Measurements from ENCODE around the gene PLA2G15.
A peak's percentile ranks its signal among the peaks of the same experiment; 100 is the strongest.

Gene PLA2G15

DNA sequence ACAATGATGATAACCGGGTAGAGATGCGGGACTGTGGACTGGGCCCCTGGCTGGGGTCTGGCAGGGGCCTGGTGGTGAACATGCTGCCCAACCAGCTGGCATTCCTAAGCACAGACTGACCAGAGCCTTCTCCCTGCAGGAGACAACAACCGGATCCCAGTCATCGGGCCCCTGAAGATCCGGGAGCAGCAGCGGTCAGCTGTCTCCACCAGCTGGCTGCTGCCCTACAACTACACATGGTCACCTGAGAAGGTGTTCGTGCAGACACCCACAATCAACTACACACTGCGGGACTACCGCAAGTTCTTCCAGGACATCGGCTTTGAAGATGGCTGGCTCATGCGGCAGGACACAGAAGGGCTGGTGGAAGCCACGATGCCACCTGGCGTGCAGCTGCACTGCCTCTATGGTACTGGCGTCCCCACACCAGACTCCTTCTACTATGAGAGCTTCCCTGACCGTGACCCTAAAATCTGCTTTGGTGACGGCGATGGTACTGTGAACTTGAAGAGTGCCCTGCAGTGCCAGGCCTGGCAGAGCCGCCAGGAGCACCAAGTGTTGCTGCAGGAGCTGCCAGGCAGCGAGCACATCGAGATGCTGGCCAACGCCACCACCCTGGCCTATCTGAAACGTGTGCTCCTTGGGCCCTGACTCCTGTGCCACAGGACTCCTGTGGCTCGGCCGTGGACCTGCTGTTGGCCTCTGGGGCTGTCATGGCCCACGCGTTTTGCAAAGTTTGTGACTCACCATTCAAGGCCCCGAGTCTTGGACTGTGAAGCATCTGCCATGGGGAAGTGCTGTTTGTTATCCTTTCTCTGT is 14.0 kb downstream of the PLA2G15 start:
- no peak overlapping the region for H3K4me3 ChIP-seq (replicated peaks; ENCODE audit: insufficient read depth, low read length)
- no peaks in the 10 kb centered on the region for H3K27me3 ChIP-seq (ENCODE audit: insufficient read depth, poor library complexity, severe bottlenecking)
- H3K27ac ChIP-seq (replicated peaks): peak overlapping the region; percentile 87
- peak in 1 of 2 experiments; percentile 36 for DNase-seq (ENCODE audit: low read depth in 1 of 2, low spot score in 1 of 2)
- no peak for TF ChIP-seq SPI1 (IDR thresholded peaks at IDR 0.05; ENCODE audit: borderline replicate concordance, low read depth)
- TF ChIP-seq, protein P1, sequence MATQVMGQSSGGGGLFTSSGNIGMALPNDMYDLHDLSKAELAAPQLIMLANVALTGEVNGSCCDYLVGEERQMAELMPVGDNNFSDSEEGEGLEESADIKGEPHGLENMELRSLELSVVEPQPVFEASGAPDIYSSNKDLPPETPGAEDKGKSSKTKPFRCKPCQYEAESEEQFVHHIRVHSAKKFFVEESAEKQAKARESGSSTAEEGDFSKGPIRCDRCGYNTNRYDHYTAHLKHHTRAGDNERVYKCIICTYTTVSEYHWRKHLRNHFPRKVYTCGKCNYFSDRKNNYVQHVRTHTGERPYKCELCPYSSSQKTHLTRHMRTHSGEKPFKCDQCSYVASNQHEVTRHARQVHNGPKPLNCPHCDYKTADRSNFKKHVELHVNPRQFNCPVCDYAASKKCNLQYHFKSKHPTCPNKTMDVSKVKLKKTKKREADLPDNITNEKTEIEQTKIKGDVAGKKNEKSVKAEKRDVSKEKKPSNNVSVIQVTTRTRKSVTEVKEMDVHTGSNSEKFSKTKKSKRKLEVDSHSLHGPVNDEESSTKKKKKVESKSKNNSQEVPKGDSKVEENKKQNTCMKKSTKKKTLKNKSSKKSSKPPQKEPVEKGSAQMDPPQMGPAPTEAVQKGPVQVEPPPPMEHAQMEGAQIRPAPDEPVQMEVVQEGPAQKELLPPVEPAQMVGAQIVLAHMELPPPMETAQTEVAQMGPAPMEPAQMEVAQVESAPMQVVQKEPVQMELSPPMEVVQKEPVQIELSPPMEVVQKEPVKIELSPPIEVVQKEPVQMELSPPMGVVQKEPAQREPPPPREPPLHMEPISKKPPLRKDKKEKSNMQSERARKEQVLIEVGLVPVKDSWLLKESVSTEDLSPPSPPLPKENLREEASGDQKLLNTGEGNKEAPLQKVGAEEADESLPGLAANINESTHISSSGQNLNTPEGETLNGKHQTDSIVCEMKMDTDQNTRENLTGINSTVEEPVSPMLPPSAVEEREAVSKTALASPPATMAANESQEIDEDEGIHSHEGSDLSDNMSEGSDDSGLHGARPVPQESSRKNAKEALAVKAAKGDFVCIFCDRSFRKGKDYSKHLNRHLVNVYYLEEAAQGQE (IDR thresholded peaks at IDR 0.05; ENCODE audit: insufficient replicate concordance, low read depth): no peak
- TF ChIP-seq GABPA (IDR thresholded peaks at IDR 0.05; ENCODE audit: low read depth): no peak
- TF ChIP-seq, protein P2, sequence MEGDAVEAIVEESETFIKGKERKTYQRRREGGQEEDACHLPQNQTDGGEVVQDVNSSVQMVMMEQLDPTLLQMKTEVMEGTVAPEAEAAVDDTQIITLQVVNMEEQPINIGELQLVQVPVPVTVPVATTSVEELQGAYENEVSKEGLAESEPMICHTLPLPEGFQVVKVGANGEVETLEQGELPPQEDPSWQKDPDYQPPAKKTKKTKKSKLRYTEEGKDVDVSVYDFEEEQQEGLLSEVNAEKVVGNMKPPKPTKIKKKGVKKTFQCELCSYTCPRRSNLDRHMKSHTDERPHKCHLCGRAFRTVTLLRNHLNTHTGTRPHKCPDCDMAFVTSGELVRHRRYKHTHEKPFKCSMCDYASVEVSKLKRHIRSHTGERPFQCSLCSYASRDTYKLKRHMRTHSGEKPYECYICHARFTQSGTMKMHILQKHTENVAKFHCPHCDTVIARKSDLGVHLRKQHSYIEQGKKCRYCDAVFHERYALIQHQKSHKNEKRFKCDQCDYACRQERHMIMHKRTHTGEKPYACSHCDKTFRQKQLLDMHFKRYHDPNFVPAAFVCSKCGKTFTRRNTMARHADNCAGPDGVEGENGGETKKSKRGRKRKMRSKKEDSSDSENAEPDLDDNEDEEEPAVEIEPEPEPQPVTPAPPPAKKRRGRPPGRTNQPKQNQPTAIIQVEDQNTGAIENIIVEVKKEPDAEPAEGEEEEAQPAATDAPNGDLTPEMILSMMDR (IDR thresholded peaks at IDR 0.05; ENCODE audit: insufficient read depth, low read length): no peak
- TF ChIP-seq POLR2AphosphoS5 (IDR thresholded peaks at IDR 0.05; ENCODE audit: low read depth): no peak

DNA sequence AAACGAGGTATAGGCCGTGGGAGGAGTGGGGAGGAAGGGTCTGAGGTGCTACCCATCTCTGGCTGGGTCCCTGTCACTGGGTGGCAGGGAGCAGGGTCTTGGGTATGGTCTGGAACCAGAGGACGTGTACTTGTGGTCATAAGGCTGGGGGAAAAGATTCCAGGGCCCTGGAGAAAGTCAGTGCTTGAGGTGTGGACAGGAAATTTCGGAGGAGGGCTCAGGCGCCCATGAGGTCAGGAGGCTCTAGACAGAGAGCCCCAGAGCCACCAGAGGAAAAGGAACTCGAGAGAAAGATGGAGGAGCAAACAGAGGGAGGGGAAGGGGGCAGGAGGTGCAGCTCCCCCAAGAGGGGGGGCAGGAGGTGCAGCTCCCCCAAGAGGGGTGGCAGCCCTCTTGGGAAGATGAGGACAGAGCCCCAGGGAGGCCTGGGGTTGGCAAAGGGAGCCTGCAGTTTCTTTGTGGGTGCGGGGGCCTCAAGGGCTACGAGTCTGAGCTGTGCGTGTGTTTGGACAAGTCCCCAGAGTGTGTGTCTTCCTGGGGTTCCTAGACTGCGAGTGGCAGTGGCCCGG is 18.5 kb downstream of the PLA2G15 start:
- DNase-seq (ENCODE audit: low read depth in 1 of 2, low spot score in 1 of 2): no peak
- Histone ChIP-seq H3K27me3 (ENCODE audit: insufficient read depth, poor library complexity, severe bottlenecking) (no peaks in the 10 kb centered on the region), H3K27ac (replicated peaks) (peak overlapping the region; percentile 83), H3K4me3 (replicated peaks; ENCODE audit: insufficient read depth, low read length) (peak overlapping the region; percentile 95)
- TF ChIP-seq, protein P1 (IDR thresholded peaks at IDR 0.05; ENCODE audit: insufficient replicate concordance, low read depth): no peak
- no peak for TF ChIP-seq GABPA (IDR thresholded peaks at IDR 0.05; ENCODE audit: low read depth)
- TF ChIP-seq, protein P2 (IDR thresholded peaks at IDR 0.05; ENCODE audit: insufficient read depth, low read length): peak; percentile 92

DNA sequence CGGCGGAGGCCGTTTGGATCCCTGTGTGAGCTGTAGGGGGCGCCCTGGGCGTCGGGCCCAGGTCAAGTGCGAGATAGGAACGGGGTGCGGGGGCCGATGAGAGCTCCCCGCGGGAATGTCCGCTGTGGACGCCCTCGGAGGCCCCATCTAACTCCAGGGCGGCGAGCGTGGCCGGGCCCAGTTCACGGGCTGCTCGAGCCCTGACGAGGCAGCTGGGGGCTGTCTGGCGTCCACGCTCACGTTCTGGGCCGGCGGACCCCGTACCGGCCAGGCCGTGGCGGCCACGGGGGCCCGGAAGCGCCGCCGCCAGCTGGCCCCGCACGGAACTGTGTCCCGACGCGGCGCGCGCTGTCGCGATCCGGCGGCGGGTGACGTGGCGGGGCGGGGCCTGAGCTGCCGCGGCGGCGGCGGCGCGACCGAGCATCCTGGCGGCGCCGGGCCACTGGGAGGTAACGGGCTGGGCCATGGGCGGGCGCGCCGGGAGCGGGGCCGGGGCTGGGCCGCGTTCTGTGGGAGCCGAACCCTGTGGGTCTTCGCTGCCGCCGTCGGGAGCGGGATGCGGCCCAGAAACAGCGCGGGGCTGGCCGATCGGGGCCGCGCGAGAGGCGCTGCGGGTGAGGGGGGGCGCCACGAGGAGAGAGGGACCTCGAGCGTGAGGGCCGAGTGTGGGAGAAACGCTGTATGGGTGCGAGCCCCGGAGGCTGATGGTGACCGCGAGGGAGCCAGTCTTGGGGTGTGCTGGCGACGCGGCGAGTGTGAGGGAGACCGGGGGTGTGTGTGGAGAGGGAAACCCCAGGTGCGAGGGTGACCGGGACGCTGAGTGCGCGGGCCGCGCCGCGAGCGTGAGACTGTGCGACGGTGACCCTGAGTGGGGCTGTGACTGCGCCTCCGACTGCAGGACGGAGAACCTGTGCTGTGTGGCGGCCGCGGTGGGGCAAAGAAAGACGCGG is 19.2 kb downstream of the PLA2G15 start, which contains the start of gene SLC7A6:
Gene SLC7A6 (plus strand): TSS at position 399 of the 950 bp plus-strand sequence. CDS start 10,201 bp downstream, outside the sequence.
- DNase-seq (ENCODE audit: low read depth in 1 of 2, low spot score in 1 of 2): peak; percentile 77 to 86
- Histone ChIP-seq H3K4me3 (replicated peaks; ENCODE audit: insufficient read depth, low read length) (peak within 1 kb of the TSS; percentile 95), H3K27ac (replicated peaks) (peak within 1 kb of the TSS; percentile 83), H3K27me3 (ENCODE audit: insufficient read depth, poor library complexity, severe bottlenecking) (no peaks in the 10 kb centered on the region)
- TF ChIP-seq POLR2AphosphoS5 (IDR thresholded peaks at IDR 0.05; ENCODE audit: low read depth) (peak; percentile 41; the same call in 1 of the 2 replicates), GABPA (IDR thresholded peaks at IDR 0.05; ENCODE audit: low read depth) (no peak; the same call in 1 of the 2 replicates)
